Testis (tissue), 2 donors: Measurements from ENCODE around the gene IDE.

ENCODE experiments used
- CTCF ChIP-seq, 3 experiments: fragments of 450-650 bp in 2 of 3; fragments of 200-600 bp in 1 of 3; sonication (generic) in 1 of 3; IDR thresholded peaks; one replicate each; pipeline ENCODE4 v1.5.1; 2016 to 2019; ENCODE audit warnings: antibody characterized with exemption in 3 of 3, mild to moderate bottlenecking in 2 of 3, moderate library complexity in 1 of 3
- POLR2A ChIP-seq: fragments of 450-650 bp; IDR thresholded peaks from one replicate; pipeline ENCODE4 v1.6.1; 2017; ENCODE audit warnings: antibody characterized with exemption, mild to moderate bottlenecking, moderate library complexity

- TF ChIP-seq CTCF (IDR thresholded peaks at IDR 0.05) (no peak), POLR2A (no peak)
Observed at GRCh38 chr10:92553959-92554358, 19.9 kb downstream of the IDE start.
